HG02938 (cell line): ENCODE data around the gene NAA16.
"Not testable (repeated sequence)": the region's sequence is repeated elsewhere in the genome, so short reads cannot be mapped to it uniquely, and the experiment has no call there.

Source experiments
- ATAC-seq: cut with Tn5 transposase; IDR thresholded peaks from one replicate; pipeline ENCODE4 v1.9.1; 2021; ENCODE audit warnings: mild to moderate bottlenecking, moderate library complexity; ENCODE audit not compliant: unreplicated experiment

Gene NAA16

DNA sequence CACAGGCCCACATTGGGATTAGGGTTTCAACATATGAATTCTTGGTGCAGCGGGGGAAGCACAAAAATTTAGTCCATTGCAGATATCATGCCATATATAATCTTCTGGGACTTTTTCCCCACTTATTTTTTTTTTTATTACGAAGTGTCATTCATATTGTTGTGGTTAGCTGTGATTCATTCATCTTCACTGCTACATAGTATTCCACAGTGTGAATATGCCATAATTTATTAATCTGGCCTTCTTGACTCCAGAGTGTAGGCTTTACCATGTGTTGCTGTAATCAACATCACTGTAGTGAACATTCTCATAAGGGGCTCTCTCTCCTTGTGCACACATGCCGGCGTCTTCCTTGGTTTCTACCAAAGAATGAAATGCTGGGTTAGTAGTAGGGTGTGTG lies 92.9 kb downstream of the NAA16 start:
- ATAC-seq, result no peak

DNA sequence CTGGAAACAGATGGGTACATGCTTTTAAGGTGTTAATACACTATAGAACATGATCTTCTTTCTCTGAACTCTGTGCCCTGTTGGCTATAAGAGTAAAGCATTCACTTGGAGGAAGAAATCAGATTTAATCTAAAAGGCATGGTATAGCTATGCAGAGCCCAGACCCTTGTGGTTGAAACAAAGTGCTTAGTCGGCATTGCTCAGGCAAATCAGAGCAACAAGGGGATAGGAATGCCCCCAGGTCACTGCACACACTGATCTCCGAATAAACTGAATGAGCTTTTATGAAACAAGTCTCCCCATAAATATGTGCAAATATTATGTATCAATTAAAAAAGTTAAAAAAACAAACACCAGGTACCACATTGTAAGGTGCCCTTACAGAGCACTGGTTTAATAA lies 94.3 kb downstream of the NAA16 start:
- no peak for ATAC-seq

DNA sequence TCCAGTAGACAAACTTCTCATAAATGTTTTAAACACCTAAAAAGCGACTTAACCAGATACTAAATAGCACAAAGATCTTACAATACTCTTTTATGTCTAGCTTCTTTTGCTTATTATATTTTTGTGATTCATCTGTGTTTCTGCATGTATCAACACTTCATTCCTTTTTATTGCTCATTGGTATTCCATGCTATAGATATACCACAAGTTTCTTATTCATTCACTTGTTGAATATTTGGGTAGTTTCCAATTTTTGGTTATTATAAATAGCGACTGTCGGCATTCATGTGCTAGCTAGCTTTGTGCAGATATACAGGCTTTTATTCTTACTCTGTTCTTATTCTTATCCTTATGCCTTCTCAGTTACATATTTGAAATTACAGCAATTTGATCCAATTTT lies 96.3 kb downstream of the NAA16 start:
- no peak for ATAC-seq

DNA sequence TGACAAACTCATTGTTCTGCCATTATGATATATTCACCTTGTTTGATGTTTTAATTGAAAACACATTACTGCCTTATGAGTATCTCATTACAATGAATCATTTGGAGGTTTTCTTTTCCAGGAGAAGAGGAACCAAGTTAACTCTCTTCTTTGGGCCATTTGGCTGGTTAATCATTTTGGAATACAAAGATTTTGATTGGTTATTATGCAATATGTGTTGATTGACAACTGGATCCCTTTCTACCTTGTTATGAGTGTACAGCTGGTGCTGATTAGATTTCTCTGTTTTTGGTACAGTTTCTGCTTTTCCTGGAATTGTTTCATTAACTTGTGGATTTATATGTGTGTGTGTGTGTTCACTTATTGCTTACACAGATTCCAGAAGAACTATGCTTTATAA lies 97.1 kb downstream of the NAA16 start:
- no peak for ATAC-seq

DNA sequence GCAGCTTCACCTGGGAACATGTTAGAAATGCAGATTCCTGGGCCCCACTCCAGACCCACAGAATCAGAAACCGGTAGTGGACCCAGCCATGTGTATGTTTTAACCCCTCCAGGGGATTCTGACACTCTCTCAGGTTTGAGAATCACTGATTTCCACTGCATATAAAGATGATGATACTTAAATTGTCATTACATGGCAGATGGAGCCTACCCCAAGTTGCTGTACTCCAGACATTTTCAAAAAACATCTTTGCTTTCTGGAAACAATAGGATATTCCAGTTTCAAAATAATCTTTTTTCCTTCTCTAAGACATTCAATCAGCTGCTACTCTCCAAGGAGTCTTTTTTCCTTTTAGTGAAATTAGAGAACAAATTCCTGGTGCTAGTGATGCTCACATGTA lies 97.7 kb downstream of the NAA16 start:
- ATAC-seq, result no peak

DNA sequence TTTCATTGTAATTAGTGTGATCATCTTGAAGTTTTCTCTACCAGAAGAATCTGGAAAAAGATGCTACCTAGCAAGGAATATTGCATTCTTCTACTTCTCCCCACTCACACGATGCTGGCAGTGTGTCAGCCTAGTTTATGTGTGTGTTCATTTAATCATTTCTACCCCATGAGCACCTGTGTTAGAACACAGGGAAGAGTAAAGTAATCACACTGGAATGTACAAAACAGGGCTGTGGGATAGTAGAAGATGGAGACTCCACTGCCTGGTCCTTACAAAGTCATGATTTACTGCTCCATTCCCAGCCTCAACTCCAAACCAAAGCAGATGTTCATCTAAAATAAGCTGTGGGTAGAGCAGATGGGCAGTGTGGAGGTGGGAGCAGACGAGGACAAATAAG lies 98.5 kb downstream of the NAA16 start:
- ATAC-seq, result no peak

DNA sequence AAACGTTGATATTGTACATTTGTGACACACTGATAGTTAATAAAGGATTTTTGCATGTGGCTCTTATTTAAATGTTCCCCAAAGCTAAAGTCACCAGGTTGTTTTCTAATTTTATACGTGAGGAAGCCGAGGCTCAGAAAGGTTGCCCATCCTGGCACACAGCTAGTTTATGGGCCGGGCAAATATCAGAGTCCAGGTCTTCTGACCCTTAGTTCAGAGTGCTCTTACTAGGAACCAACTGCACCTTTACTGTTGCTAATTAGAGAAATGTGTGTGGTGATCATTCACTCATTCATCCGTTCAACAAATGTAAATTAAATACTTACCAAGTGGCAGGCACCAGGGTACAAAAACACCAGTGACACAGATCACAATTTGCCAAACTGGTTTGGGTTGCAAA lies 100.0 kb downstream of the NAA16 start:
- no peak for ATAC-seq

DNA sequence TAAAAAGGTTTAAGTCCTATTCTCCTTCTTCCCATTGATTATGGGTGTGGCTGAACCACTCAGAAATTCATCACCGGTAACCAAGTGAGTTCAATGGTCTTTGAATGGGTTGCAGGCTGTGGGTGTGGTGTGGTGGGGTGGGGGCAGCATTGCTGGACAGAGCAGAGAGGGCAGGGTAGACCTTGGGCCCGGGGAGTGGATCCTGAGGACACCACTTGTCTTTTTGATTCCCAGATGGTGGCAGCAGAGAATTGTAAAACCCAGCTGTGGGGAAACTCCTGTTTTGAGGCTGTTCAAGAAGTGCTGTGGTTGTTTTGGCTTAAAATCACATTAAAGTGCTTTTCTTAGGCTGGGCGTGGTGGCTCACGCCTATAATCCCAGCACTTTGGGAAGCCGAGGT lies 100.5 kb downstream of the NAA16 start:
- ATAC-seq, result no peak

DNA sequence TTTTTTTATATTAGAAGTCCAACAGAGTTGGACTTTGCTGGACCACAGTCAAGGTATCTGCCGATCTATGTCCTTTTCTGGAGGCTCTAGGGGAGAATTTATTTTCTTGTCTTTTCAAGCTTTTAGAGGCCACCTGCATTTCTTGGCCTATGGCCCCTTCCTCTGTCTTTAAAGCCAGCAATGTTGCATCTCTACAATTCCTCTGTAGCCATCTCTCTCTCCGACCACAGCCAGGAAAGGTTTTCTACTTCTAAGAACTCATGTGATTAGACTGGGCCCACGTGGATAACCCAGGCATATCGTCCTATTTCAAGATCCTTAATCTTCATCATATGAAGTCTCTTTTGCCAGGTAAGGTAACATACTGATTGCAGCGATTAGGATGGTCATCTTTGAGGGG lies 102.8 kb downstream of the NAA16 start:
- no peak for ATAC-seq

DNA sequence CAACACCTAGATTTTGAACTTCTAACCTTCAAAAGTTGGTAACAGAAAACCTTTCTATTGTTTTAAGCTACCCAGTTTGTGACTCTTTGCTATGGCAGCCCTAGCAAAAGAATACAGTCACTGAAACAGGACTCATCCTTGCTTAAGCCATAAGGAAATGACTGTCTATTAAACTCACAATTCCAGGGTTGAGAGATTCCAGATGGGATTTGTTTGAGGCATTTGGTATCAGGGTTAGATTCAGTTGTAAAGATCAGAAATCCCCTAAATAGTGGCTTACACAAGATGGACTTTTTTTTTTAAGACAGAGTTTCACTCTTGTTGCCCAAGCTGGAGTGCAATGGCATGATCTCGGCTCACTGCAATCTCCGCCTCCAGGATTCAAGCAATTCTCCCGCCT lies 105.2 kb downstream of the NAA16 start:
- no peak for ATAC-seq

DNA sequence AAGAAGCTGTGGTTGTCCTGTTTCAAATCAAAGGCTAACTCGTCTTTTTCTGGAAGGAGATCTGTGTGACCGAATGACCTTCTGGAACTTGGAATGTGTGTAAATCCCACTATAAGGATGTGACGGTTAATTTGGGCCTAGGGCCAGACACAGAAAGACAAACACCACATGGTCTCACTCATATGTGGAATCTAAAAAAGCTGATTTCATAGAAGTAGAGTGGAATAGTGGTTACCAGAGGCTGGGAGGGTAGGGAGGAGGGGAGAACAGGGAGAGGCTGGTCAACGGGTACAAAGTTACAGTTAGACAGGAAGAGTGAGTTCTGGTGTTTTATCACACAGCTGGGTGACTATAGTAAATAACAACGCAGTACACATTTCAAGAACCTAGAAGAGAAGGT lies 107.0 kb downstream of the NAA16 start:
- ATAC-seq, result no peak

DNA sequence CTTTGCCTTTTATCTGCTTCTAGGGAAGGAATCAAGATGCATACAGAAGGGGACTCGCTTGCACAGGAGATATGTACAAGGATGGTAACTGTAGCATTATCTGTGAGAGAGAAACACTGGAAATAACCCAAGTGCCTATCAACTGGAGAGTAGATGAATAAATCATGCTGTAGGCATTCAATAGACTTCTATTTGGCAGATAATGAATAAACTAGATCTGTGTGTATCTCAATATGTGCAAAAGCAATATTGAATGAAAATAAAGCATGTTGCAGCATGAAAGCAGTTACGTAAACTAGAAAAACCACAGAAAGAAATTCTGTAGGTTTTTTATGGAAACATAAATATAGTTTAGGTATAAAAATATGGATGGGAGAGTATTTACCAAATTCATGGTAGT lies 107.7 kb downstream of the NAA16 start:
- ATAC-seq, result no peak

DNA sequence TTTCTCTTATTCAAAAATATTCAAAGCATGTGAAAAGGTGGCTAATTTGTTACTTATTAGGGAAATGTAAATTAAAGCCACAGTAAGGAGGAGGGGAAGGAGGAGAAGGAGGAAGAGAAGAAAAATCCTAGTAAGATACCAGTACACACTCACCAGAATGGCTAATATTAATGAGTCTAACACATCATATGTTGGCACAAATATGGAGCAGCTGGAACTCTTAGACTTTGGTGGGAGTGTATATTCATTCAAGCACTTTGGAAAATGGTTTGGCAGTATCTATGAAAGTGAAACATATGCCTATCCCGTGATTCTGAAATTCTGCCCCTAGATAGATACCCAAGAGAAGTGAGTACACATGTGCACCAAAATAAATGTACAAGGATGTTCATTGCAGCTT lies 108.1 kb downstream of the NAA16 start:
- no peak for ATAC-seq

DNA sequence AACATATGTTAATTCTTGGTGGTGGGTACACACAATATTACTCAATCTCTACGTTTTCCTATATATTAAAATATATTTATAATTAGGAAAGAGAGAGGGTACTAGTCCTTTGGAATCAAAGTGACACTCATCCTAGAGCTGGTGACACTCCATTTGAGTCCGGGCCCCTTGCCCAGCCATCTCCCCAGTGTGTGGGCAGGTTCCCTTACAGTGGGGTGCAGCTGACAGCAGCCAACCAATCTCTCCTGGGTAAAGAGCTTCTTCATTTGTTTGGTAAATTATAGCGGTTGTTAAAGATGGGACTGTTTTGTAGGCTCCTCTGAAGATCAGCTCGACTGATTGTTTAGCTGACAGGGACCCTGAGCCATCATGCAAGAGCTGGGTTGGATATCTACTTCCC lies 109.1 kb downstream of the NAA16 start:
- no peak for ATAC-seq

DNA sequence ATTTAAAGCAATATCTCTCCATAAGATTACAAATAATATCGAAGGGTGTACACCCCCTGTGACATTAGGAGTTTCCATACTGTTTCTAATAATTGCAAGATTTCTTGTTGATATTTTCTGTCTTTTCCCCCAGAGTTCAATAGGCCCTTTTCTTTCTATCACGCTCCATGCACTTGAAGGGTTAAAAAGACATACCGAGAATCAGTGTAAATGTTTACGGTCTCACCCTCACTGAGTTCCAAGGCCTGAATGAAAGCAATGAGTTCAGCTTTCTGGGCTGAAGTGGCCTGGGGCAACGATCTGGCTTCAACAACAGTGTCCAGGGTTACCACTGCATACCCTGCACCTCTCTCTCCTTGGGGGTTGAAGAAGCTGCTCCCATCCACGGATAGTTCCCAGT lies 110.3 kb downstream of the NAA16 start:
- ATAC-seq, result not testable (repeated sequence)

DNA sequence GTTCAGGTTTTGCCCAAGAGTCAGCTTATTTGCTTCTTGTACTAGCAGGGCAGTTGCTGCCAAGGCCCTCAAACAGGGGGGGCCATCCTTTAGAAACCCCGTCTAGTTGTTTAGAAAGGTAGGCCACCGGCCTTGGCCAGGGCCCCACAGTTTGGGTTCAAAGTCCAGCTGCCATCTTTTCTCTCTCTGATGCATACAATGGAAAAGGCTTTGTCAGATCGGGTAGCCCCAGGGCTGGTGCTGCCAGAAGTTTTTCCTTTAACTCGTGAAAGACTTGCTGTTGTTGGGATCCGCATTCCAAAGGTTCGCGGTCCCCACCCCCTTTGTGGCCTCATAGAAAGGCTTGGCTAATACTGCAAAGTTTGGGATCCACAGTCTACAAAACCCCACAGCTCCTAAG lies 110.9 kb downstream of the NAA16 start:
- not testable (repeated sequence) for ATAC-seq

DNA sequence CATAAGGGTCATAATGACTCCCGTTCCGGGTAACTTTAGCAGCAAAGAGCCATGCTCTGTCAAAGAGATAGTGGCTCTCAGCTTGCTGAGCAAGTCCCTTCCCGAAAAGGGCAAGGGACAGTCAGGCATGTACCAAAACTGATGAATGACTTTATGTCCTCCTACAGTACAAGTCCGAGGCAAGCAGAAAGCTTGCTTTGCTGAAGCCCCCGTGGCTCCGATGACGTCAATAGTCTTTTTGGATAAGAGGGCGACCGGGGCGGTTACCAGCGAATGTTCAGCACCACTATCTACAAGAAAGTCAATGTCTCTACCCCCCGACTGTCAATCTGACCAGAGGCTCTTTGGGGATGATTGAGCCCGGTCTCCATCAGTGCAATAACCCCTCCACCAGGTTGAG lies 112.2 kb downstream of the NAA16 start:
- not testable (repeated sequence) for ATAC-seq

DNA sequence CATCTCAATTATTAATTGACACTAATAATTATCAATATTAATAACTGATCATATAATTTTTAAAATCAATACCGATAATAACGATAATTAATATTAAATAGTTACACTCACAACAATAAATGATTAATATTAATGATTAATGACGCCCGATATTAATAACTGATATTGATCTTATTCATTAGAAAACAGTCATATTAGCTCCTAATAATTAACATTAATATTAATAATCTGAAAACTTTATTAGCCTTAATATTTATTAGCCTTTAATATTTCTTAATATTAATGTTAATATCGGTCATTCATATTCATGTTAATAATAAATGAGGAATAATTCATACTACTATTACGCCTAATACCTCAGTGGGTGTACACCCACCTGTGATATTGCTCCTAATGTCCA lies 113.6 kb downstream of the NAA16 start:
- ATAC-seq, result not testable (repeated sequence)

DNA sequence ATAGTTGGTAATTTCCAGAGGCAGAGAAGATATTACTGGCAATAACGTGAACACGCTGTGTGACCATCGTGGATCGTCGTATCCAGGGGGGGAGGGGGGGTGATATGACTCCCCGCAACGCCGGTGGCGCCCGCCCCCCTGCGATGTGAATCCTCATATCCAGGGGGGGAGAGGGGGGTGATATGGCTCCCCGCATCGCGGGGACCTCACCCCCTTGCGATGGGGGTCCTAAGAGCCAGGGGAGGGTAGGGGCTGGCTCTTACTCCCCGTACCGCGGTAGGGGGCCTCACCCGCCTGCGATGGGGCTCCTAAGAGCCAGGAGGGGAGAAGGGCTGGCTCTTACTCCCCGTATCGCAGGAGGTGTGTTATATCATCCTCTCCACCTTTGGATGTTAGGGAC lies 115.0 kb downstream of the NAA16 start:
- ATAC-seq, result no peak
